Activated CD8-positive, alpha-beta T cell treated with anti-CD3 and anti-CD28 coated beads for 36 hours (primary cell): ENCODE results near the gene F10. TPM values are rescaled to one million over a fixed set of nuclear protein-coding genes. Genes with fewer than 3 reads are reported as not detected.

Source experiments
- ATAC-seq: fragments of 200-7000 bp; cut with Tn5 transposase; one replicate; pipeline ENCODE4 v1.10.0; 2021; ENCODE audit warnings: mild to moderate bottlenecking, moderate library complexity
- CTCF ChIA-PET: fragments of 350-600 bp; sonication (Branson Sonifier 250); formaldehyde crosslinking; loops from one replicate; lab custom pipeline; 2021; ENCODE audit warnings: antibody characterized with exemption; lab: Charles Lee
- POLR2A ChIA-PET: fragments of 350-600 bp; sonication (Branson Sonifier 250); formaldehyde crosslinking; loops from one replicate; lab custom pipeline; 2021; ENCODE audit warnings: antibody characterized with exemption; lab: Charles Lee
- DNase-seq: peaks from one replicate; pipeline ENCODE4 v3.0.0-alpha.2; 2020
- H3K27ac Mint-ChIP-seq: one replicate; pipeline ENCODE4 v1.8.0; 2021; ENCODE audit warnings: mild to moderate bottlenecking, mixed read lengths
- H3K27me3 Mint-ChIP-seq: one replicate; pipeline ENCODE4 v1.8.0; 2021; ENCODE audit warnings: mixed read lengths
- H3K36me3 Mint-ChIP-seq: one replicate; pipeline ENCODE4 v1.8.0; 2021; ENCODE audit warnings: low read depth, mixed read lengths
- H3K4me1 Mint-ChIP-seq: one replicate; pipeline ENCODE4 v1.8.0; 2021; ENCODE audit warnings: low read depth, mixed read lengths
- H3K4me3 Mint-ChIP-seq: one replicate; pipeline ENCODE4 v1.8.0; 2021; ENCODE audit warnings: mild to moderate bottlenecking, moderate library complexity, mixed read lengths
- H3K9me3 Mint-ChIP-seq: one replicate; pipeline ENCODE4 v1.8.0; 2021; ENCODE audit warnings: mixed read lengths
- CTCF ChIP-seq: fragments of 200-600 bp; IDR thresholded peaks from one replicate; pipeline ENCODE4 v1.8.0; 2022; ENCODE audit warnings: antibody characterized with exemption, mild to moderate bottlenecking
- intact Hi-C: fragments of 100-400 bp; cut with micrococcal nuclease; formaldehyde crosslinking; loops from one replicate; pipeline ENCODE4 v1.10.0; 2022
- total RNA-seq, 2 experiments: library from RNA; stranded (reverse); gene quantifications; one replicate each; pipeline ENCODE4 v1.2.3, GENCODE V29; 2021

Gene F10
- total RNA-seq, 2 experiments from 2014 or later: not detected

GRCh38 chr13:113155982-113156655 lies 33.5 kb downstream of the F10 start:
- H3K27ac Mint-ChIP-seq: no peak overlapping the region
- peaks cover 2% of the 10 kb centered on the region for H3K36me3 Mint-ChIP-seq
- TF ChIP-seq CTCF: no peak
- no peak for DNase-seq
- H3K4me1 Mint-ChIP-seq: peaks cover 20% of the 10 kb centered on the region
- ChIA-PET CTCF (interaction anchor here (0.7 to 1.1 kb wide), 2 partner anchors 24 to 30 kb away, joined by 3 read pairs; no protein-coding TSS in a partner anchor), POLR2A (no interaction called here)
- intact Hi-C loops: no loop called here
- no peak for ATAC-seq
- peaks cover 9% of the 10 kb centered on the region for H3K27me3 Mint-ChIP-seq
- no peak overlapping the region for H3K4me3 Mint-ChIP-seq
- peaks cover 12% of the 10 kb centered on the region for H3K9me3 Mint-ChIP-seq

- H3K4me1 Mint-ChIP-seq: peaks cover 21% of the 10 kb centered on the region
- ATAC-seq (no peak), DNase-seq (no peak)
- H3K9me3 Mint-ChIP-seq: peaks cover 12% of the 10 kb centered on the region
- H3K27ac Mint-ChIP-seq: no peak overlapping the region
- intact Hi-C loops: no loop called here
- H3K36me3 Mint-ChIP-seq: peaks cover 2% of the 10 kb centered on the region
- peaks cover 4% of the 10 kb centered on the region for H3K27me3 Mint-ChIP-seq
- ChIA-PET POLR2A (interaction anchor here (1.0 to 1.4 kb wide), 2 partner anchors 11 to 18 kb away, joined by 3 to 4 read pairs; no protein-coding TSS in a partner anchor), CTCF (no interaction called here)
- no peak for TF ChIP-seq CTCF
- H3K4me3 Mint-ChIP-seq: no peak overlapping the region
These were observed 34.8 kb downstream of the F10 start for GRCh38 chr13:113157206-113157928.

GRCh38 chr13:113157929-113158747 lies 35.5 kb downstream of the F10 start, which contains the start of gene PROZ:
Gene PROZ, plus strand, starts transcription at chr13:113158648. Its CDS starts 13 bp downstream, at chr13:113158661.
- TF ChIP-seq CTCF: no peak
- ChIA-PET POLR2A (interaction anchor here (1.4 kb wide), 1 partner anchor 12 kb away, joined by 4 read pairs; no protein-coding TSS in a partner anchor), CTCF (no interaction called here)
- intact Hi-C loops: no loop called here
- Mint-ChIP-seq H3K4me3 (no peak within 1 kb of the TSS), H3K9me3 (peaks cover 12% of the 10 kb centered on the region), H3K27me3 (no peaks in the 10 kb centered on the region), H3K27ac (no peak within 1 kb of the TSS), H3K4me1 (peaks cover 17% of the 10 kb centered on the region), H3K36me3 (peaks cover 2% of the 10 kb centered on the region)
- DNase-seq (no peak), ATAC-seq (no peak)

- POLR2A ChIA-PET: interaction anchor here (0.9 kb wide), 1 partner anchor 29 kb away, joined by 3 read pairs; no protein-coding TSS in a partner anchor
- ATAC-seq (no peak), DNase-seq (no peak)
- no peak for TF ChIP-seq CTCF
- Mint-ChIP-seq H3K36me3 (peaks cover 2% of the 10 kb centered on the region), H3K9me3 (peaks cover 12% of the 10 kb centered on the region), H3K27ac (no peak overlapping the region), H3K27me3 (no peaks in the 10 kb centered on the region), H3K4me3 (no peak overlapping the region), H3K4me1 (peaks cover 15% of the 10 kb centered on the region)
- CTCF ChIA-PET: no interaction called here
- intact Hi-C loops: no loop called here
These were observed 36.3 kb downstream of the F10 start for GRCh38 chr13:113158946-113159345.
